Loucy (cell line): Measurements from ENCODE around the gene ACCSL.

Source experiments
- CTCF ChIP-seq: fragments of 200-600 bp; sonication (generic); conservative IDR thresholded peaks from 2 replicates; pipeline ENCODE4 v1.5.1; 2014; ENCODE audit warnings: mild to moderate bottlenecking, antibody characterized with exemption, low read length
- EZH2phosphoT487 ChIP-seq: fragments of 200-600 bp; IDR thresholded peaks from 2 replicates; pipeline ENCODE4 v1.6.1; 2018; ENCODE audit warnings: antibody characterized with exemption, mild to moderate bottlenecking, moderate library complexity, borderline replicate concordance

- TF ChIP-seq CTCF (no peak), EZH2phosphoT487 (no peak)
Observed at GRCh38 chr11:44088871-44089270, 41.1 kb downstream of the ACCSL start.
